GM10266 (cell line): ENCODE results near the gene CRABP1.
A peak's percentile ranks its signal among the peaks of the same experiment; 100 is the strongest.

ENCODE experiments used
- DNase-seq: peaks from one replicate; pipeline ENCODE4 v3.0.0; 2012; ENCODE audit errors: extremely low spot score
- TF ChIP-seq, protein P1 (sequence below): IDR thresholded peaks from 2 replicates; pipeline ENCODE4 v1.5.1; 2012; ENCODE audit warnings: mild to moderate bottlenecking, low read depth; ENCODE audit not compliant: control insufficient read depth, insufficient read depth; ENCODE audit errors: missing control alignments

The CRABP1 gene

GRCh38 chr15:78340231-78341056 lies at the start of gene CRABP1:
CRABP1 (plus strand) TSS chr15:78340353; CDS start chr15:78340429, 76 bp downstream.
- no peak for DNase-seq
- TF ChIP-seq, protein P1, sequence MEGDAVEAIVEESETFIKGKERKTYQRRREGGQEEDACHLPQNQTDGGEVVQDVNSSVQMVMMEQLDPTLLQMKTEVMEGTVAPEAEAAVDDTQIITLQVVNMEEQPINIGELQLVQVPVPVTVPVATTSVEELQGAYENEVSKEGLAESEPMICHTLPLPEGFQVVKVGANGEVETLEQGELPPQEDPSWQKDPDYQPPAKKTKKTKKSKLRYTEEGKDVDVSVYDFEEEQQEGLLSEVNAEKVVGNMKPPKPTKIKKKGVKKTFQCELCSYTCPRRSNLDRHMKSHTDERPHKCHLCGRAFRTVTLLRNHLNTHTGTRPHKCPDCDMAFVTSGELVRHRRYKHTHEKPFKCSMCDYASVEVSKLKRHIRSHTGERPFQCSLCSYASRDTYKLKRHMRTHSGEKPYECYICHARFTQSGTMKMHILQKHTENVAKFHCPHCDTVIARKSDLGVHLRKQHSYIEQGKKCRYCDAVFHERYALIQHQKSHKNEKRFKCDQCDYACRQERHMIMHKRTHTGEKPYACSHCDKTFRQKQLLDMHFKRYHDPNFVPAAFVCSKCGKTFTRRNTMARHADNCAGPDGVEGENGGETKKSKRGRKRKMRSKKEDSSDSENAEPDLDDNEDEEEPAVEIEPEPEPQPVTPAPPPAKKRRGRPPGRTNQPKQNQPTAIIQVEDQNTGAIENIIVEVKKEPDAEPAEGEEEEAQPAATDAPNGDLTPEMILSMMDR, result no peak

GRCh38 chr15:78291052-78291451 lies 49.1 kb upstream of the CRABP1 start:
- no peak for DNase-seq
- TF ChIP-seq, protein P1, result no peak

DNA sequence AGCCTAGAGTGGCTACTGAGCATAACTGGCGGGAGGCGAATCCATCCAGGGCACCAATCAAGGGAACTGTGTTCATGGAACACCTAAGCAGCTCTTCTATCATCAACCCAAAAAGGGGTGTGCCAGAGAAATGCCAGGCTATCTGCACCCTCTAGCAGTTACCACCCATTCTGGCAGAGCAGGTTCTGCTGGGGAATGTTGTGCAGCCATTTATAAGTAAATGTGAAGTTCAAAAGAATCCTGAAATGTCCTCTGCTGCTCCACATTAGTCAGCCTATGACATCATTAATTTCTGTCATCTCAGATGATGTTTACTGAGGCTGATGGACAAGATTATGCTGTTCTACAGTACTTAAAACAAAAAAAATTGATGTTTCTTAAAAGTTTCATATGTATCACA lies 48.5 kb upstream of the CRABP1 start:
- TF ChIP-seq, protein P1, result no peak
- no peak for DNase-seq

GRCh38 chr15:78292219-78292618 lies 47.9 kb upstream of the CRABP1 start:
- TF ChIP-seq, protein P1, result no peak
- DNase-seq, result no peak

GRCh38 chr15:78299101-78299930 lies 40.8 kb upstream of the CRABP1 start, which contains the start of gene SKIC8:
SKIC8 (minus strand) TSS chr15:78299609; CDS start chr15:78295686, 3,923 bp downstream.
- peak; percentile 92 for DNase-seq
- TF ChIP-seq, protein P1, result no peak

DNA sequence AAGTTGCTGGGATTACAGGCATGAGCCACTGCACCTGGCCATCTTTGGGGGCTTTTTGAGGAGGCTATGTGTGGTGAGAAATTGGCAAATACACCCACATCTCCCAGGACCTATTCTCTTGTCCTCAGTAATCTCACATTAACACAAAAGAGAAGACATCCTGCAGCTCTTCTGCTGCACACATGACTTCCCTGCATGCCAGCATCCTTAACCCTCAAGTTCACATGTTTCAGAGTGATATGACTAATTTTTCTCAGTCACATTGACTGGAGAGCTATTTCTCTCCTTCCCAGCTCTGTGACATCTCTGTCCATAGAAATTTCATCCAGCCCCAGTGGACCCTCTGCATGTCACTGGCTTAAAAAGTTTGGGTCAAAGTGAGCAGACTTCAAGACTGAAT lies 38.8 kb upstream of the CRABP1 start:
- TF ChIP-seq, protein P1, result no peak
- DNase-seq, result peak; percentile 41

- TF ChIP-seq, protein P1, result no peak
- no peak for DNase-seq
Observed at GRCh38 chr15:78301828-78302227, 38.3 kb upstream of the CRABP1 start.
